Measurements from ENCODE around the gene SNX20.

Gene SNX20

GRCh38 chr16:50679266-50679665 is 1.8 kb downstream of the SNX20 start:
- no peak for DNase-seq

- no peak for DNase-seq
Observed at GRCh38 chr16:50678531-50678930, 2.6 kb downstream of the SNX20 start.

GRCh38 chr16:50677351-50677750 is 3.8 kb downstream of the SNX20 start:
- no peak for DNase-seq

- no peak for DNase-seq
Observed at GRCh38 chr16:50676684-50677225, 4.4 kb downstream of the SNX20 start.

- no peak for DNase-seq
Observed at GRCh38 chr16:50675686-50676610, 5.2 kb downstream of the SNX20 start.

GRCh38 chr16:50674831-50675230 is 6.3 kb downstream of the SNX20 start:
- DNase-seq = no peak

- no peak for DNase-seq
Observed at GRCh38 chr16:50673496-50674275, 7.4 kb downstream of the SNX20 start.

- no peak for DNase-seq
Observed at GRCh38 chr16:50671644-50672260, 9.4 kb downstream of the SNX20 start.

GRCh38 chr16:50670476-50670875 is 10.6 kb downstream of the SNX20 start:
- DNase-seq = no peak

- DNase-seq = no peak
Observed at GRCh38 chr16:50669741-50670140, 11.4 kb downstream of the SNX20 start.

GRCh38 chr16:50668368-50669008 is 12.6 kb downstream of the SNX20 start:
- no peak for DNase-seq

- no peak for DNase-seq
Observed at GRCh38 chr16:50667497-50668367, 13.4 kb downstream of the SNX20 start.

GRCh38 chr16:50666658-50667496 is 14.2 kb downstream of the SNX20 start:
- no peak for DNase-seq

GRCh38 chr16:50665128-50665878 is 15.8 kb downstream of the SNX20 start:
- peak; percentile 20 for DNase-seq

GRCh38 chr16:50664270-50664669 is 16.8 kb downstream of the SNX20 start:
- no peak for DNase-seq

- no peak for DNase-seq
Observed at GRCh38 chr16:50662306-50662940, 18.7 kb downstream of the SNX20 start.

- no peak for DNase-seq
Observed at GRCh38 chr16:50659806-50660205, 21.3 kb downstream of the SNX20 start.

- DNase-seq = no peak
Observed at GRCh38 chr16:50657241-50657640, 23.9 kb downstream of the SNX20 start.

- no peak for DNase-seq
Observed at GRCh38 chr16:50655558-50656055, 25.5 kb downstream of the SNX20 start.
